ENCODE results near the gene TPRA1. TPM values are rescaled to one million over a fixed set of nuclear protein-coding genes. Genes with fewer than 3 reads are reported as not detected.

TPRA1 gene
- total RNA-seq, 2 experiments from 2014 or later: 15.1 to 15.9 TPM

GRCh38 chr3:127584734-127585133, 5.8 kb downstream of the TPRA1 start:
- DNase-seq: no peak
- no peak overlapping the region for H3K4me3 Mint-ChIP-seq
- no peaks in the 10 kb centered on the region for H3K36me3 Mint-ChIP-seq (ENCODE audit: low read depth)
- CTCF ChIA-PET: interaction anchor here (0.6 to 3.0 kb wide), 2 partner anchors 10 to 883 kb away, joined by 3 to 21 read pairs; no protein-coding TSS in a partner anchor
- peaks cover 33% of the 10 kb centered on the region for H3K4me1 Mint-ChIP-seq (ENCODE audit: low read depth)
- H3K9me3 Mint-ChIP-seq: no peaks in the 10 kb centered on the region
- H3K27me3 Mint-ChIP-seq (ENCODE audit: low read depth): no peaks in the 10 kb centered on the region
- H3K27ac Mint-ChIP-seq: no peak overlapping the region
- intact Hi-C loops (cut with micrococcal nuclease): no loop called here

- Mint-ChIP-seq H3K9me3 (no peaks in the 10 kb centered on the region), H3K36me3 (ENCODE audit: low read depth) (no peaks in the 10 kb centered on the region), H3K4me1 (ENCODE audit: low read depth) (peaks cover 11% of the 10 kb centered on the region), H3K27ac (no peak overlapping the region), H3K4me3 (no peak overlapping the region), H3K27me3 (ENCODE audit: low read depth) (no peaks in the 10 kb centered on the region)
- DNase-seq: no peak
- CTCF ChIA-PET: no interaction called here
- intact Hi-C loops (cut with micrococcal nuclease): no loop called here
Measured at GRCh38 chr3:127580327-127581060, 10.0 kb downstream of the TPRA1 start.

GRCh38 chr3:127578802-127579201, 11.7 kb downstream of the TPRA1 start:
- intact Hi-C loops (cut with micrococcal nuclease): loop anchor here (5.0 to 10.0 kb wide), 2 partner anchors 246 to 473 kb away; partner anchors contain the start of genes MGLL and SEC61A1
- Mint-ChIP-seq H3K9me3 (no peaks in the 10 kb centered on the region), H3K36me3 (ENCODE audit: low read depth) (peaks cover 7% of the 10 kb centered on the region), H3K4me3 (no peak overlapping the region), H3K4me1 (ENCODE audit: low read depth) (peaks cover 11% of the 10 kb centered on the region), H3K27me3 (ENCODE audit: low read depth) (no peaks in the 10 kb centered on the region), H3K27ac (no peak overlapping the region)
- DNase-seq: no peak
- CTCF ChIA-PET: interaction anchor here (1.0 kb wide), 1 partner anchor 24 kb away, joined by 4 read pairs; no protein-coding TSS in a partner anchor

GRCh38 chr3:127578168-127578567, 12.4 kb downstream of the TPRA1 start:
- Mint-ChIP-seq H3K27ac (no peak overlapping the region), H3K9me3 (no peaks in the 10 kb centered on the region), H3K4me1 (ENCODE audit: low read depth) (peaks cover 11% of the 10 kb centered on the region), H3K4me3 (no peak overlapping the region), H3K36me3 (ENCODE audit: low read depth) (peaks cover 7% of the 10 kb centered on the region), H3K27me3 (ENCODE audit: low read depth) (no peaks in the 10 kb centered on the region)
- intact Hi-C loops (cut with micrococcal nuclease): loop anchor here (5.0 to 10.0 kb wide), 2 partner anchors 247 to 474 kb away; partner anchors contain the start of genes MGLL and SEC61A1
- CTCF ChIA-PET: no interaction called here
- DNase-seq: no peak

GRCh38 chr3:127577448-127577847, 13.1 kb downstream of the TPRA1 start:
- H3K4me1 Mint-ChIP-seq (ENCODE audit: low read depth): peaks cover 11% of the 10 kb centered on the region
- intact Hi-C loops (cut with micrococcal nuclease): loop anchor here (5.0 to 10.0 kb wide), 2 partner anchors 247 to 475 kb away; partner anchors contain the start of genes MGLL and SEC61A1
- H3K27me3 Mint-ChIP-seq (ENCODE audit: low read depth): no peaks in the 10 kb centered on the region
- H3K36me3 Mint-ChIP-seq (ENCODE audit: low read depth): peaks cover 7% of the 10 kb centered on the region
- no peak overlapping the region for H3K4me3 Mint-ChIP-seq
- H3K27ac Mint-ChIP-seq: no peak overlapping the region
- CTCF ChIA-PET: no interaction called here
- DNase-seq: no peak
- H3K9me3 Mint-ChIP-seq: no peaks in the 10 kb centered on the region

GRCh38 chr3:127574880-127575878, 15.4 kb downstream of the TPRA1 start:
- H3K27ac Mint-ChIP-seq: no peak overlapping the region
- peaks cover 17% of the 10 kb centered on the region for H3K36me3 Mint-ChIP-seq (ENCODE audit: low read depth)
- CTCF ChIA-PET: interaction anchor here (0.6 to 2.7 kb wide), 26 partner anchors 9 to 404 kb away, joined by 3 to 21 read pairs (median 4); partner anchors contain the start of genes MCM2 and TPRA1
- peaks cover 6% of the 10 kb centered on the region for H3K4me1 Mint-ChIP-seq (ENCODE audit: low read depth)
- no peaks in the 10 kb centered on the region for H3K27me3 Mint-ChIP-seq (ENCODE audit: low read depth)
- no peak overlapping the region for H3K4me3 Mint-ChIP-seq
- intact Hi-C loops (cut with micrococcal nuclease): loop anchor here (1.0 to 10.0 kb wide), 7 partner anchors 15 to 477 kb away; partner anchors contain the start of genes ABTB1, MCM2, MGLL and SEC61A1
- DNase-seq: peak; percentile 86
- no peaks in the 10 kb centered on the region for H3K9me3 Mint-ChIP-seq

- CTCF ChIA-PET: interaction anchor here (0.8 to 2.7 kb wide), 9 partner anchors 10 to 121 kb away, joined by 3 to 21 read pairs (median 10); partner anchors contain the start of gene TPRA1
- H3K27ac Mint-ChIP-seq: no peak overlapping the region
- intact Hi-C loops (cut with micrococcal nuclease): loop anchor here (10.0 kb wide), 1 partner anchor 251 kb away; the partner anchor contains the start of gene MGLL
- no peak overlapping the region for H3K4me3 Mint-ChIP-seq
- H3K4me1 Mint-ChIP-seq (ENCODE audit: low read depth): peaks cover 6% of the 10 kb centered on the region
- peaks cover 17% of the 10 kb centered on the region for H3K36me3 Mint-ChIP-seq (ENCODE audit: low read depth)
- H3K9me3 Mint-ChIP-seq: no peaks in the 10 kb centered on the region
- no peak for DNase-seq
- H3K27me3 Mint-ChIP-seq (ENCODE audit: low read depth): no peaks in the 10 kb centered on the region
Measured at GRCh38 chr3:127573912-127574311, 16.6 kb downstream of the TPRA1 start.

GRCh38 chr3:127573401-127573800, 17.1 kb downstream of the TPRA1 start:
- H3K36me3 Mint-ChIP-seq (ENCODE audit: low read depth): peaks cover 17% of the 10 kb centered on the region
- intact Hi-C loops (cut with micrococcal nuclease): loop anchor here (10.0 kb wide), 1 partner anchor 251 kb away; the partner anchor contains the start of gene MGLL
- peaks cover 6% of the 10 kb centered on the region for H3K4me1 Mint-ChIP-seq (ENCODE audit: low read depth)
- CTCF ChIA-PET: interaction anchor here (0.8 to 2.5 kb wide), 2 partner anchors 17 to 26 kb away, joined by 3 to 10 read pairs; partner anchors contain the start of gene TPRA1
- no peak overlapping the region for H3K27ac Mint-ChIP-seq
- no peak overlapping the region for H3K4me3 Mint-ChIP-seq
- H3K9me3 Mint-ChIP-seq: no peaks in the 10 kb centered on the region
- DNase-seq: no peak
- no peaks in the 10 kb centered on the region for H3K27me3 Mint-ChIP-seq (ENCODE audit: low read depth)

GRCh38 chr3:127572735-127573134, 17.8 kb downstream of the TPRA1 start:
- Mint-ChIP-seq H3K27ac (no peak overlapping the region), H3K36me3 (ENCODE audit: low read depth) (peaks cover 17% of the 10 kb centered on the region), H3K4me3 (no peak overlapping the region), H3K9me3 (no peaks in the 10 kb centered on the region), H3K27me3 (ENCODE audit: low read depth) (no peaks in the 10 kb centered on the region), H3K4me1 (ENCODE audit: low read depth) (peaks cover 6% of the 10 kb centered on the region)
- CTCF ChIA-PET: interaction anchor here (0.6 kb wide), 3 partner anchors 97 to 1300 kb away, joined by 3 read pairs; no protein-coding TSS in a partner anchor
- no peak for DNase-seq
- intact Hi-C loops (cut with micrococcal nuclease): loop anchor here (10.0 kb wide), 1 partner anchor 252 kb away; the partner anchor contains the start of gene MGLL

GRCh38 chr3:127572186-127572585, 18.3 kb downstream of the TPRA1 start:
- Mint-ChIP-seq H3K9me3 (no peaks in the 10 kb centered on the region), H3K27me3 (ENCODE audit: low read depth) (no peaks in the 10 kb centered on the region), H3K4me3 (no peak overlapping the region), H3K36me3 (ENCODE audit: low read depth) (peaks cover 17% of the 10 kb centered on the region), H3K27ac (no peak overlapping the region), H3K4me1 (ENCODE audit: low read depth) (peaks cover 6% of the 10 kb centered on the region)
- no peak for DNase-seq
- intact Hi-C loops (cut with micrococcal nuclease): loop anchor here (10.0 kb wide), 1 partner anchor 253 kb away; the partner anchor contains the start of gene MGLL
- CTCF ChIA-PET: interaction anchor here (0.6 to 1.5 kb wide), 4 partner anchors 26 to 1300 kb away, joined by 3 to 6 read pairs (median 4); no protein-coding TSS in a partner anchor

GRCh38 chr3:127570520-127570919, 20.0 kb downstream of the TPRA1 start:
- Mint-ChIP-seq H3K4me1 (ENCODE audit: low read depth) (peaks cover 6% of the 10 kb centered on the region), H3K4me3 (no peak overlapping the region), H3K36me3 (ENCODE audit: low read depth) (peaks cover 17% of the 10 kb centered on the region), H3K27me3 (ENCODE audit: low read depth) (no peaks in the 10 kb centered on the region), H3K9me3 (no peaks in the 10 kb centered on the region), H3K27ac (no peak overlapping the region)
- CTCF ChIA-PET: interaction anchor here (1.5 kb wide), 1 partner anchor 24 kb away, joined by 5 read pairs; no protein-coding TSS in a partner anchor
- DNase-seq: no peak
- intact Hi-C loops (cut with micrococcal nuclease): loop anchor here (10.0 kb wide), 1 partner anchor 254 kb away; the partner anchor contains the start of gene MGLL

Measured in activated naive CD4-positive, alpha-beta T cell treated with anti-CD3 and anti-CD28 coated beads for 36 hours (primary cell).